ENCODE measurements around the gene TSPAN15.

TSPAN15 gene

GRCh38 chr10:69549959-69550358 is 98.7 kb downstream of the TSPAN15 start:
- Mint-ChIP-seq H3K36me3 (ENCODE audit: low read depth) (no peaks in the 10 kb centered on the region), H3K9me3 (peaks cover 40% of the 10 kb centered on the region), H3K4me3 (no peak overlapping the region), H3K4me1 (ENCODE audit: low read depth) (no peaks in the 10 kb centered on the region), H3K27ac (no peak overlapping the region), H3K27me3 (peaks cover 19% of the 10 kb centered on the region)
- intact Hi-C loops (cut with micrococcal nuclease) = no loop called here

DNA sequence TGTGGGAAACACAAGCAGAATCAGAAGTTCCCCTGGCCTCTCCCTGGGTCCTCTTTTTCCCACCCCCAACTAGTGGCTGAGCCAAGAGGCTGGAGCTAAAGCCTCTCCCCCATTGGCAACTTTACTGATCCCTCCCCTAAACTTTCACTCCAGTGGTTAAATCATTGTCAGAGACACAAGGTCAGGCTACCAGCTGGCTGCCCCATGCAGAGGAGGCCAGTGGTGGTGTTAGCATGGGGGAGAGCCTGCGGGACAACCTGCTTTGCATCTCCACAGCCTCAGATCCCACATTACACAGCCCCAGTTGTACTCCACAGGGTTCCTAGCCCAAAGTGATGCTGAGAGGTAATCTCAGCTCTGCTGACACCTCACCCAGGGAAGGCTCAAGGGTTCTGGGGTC is 101.0 kb downstream of the TSPAN15 start:
- intact Hi-C loops (cut with micrococcal nuclease) = no loop called here
- H3K27ac Mint-ChIP-seq = no peak overlapping the region
- H3K36me3 Mint-ChIP-seq (ENCODE audit: low read depth) = no peaks in the 10 kb centered on the region
- H3K27me3 Mint-ChIP-seq = peaks cover 19% of the 10 kb centered on the region
- no peaks in the 10 kb centered on the region for H3K4me1 Mint-ChIP-seq (ENCODE audit: low read depth)
- no peak overlapping the region for H3K4me3 Mint-ChIP-seq
- H3K9me3 Mint-ChIP-seq = peaks cover 40% of the 10 kb centered on the region

DNA sequence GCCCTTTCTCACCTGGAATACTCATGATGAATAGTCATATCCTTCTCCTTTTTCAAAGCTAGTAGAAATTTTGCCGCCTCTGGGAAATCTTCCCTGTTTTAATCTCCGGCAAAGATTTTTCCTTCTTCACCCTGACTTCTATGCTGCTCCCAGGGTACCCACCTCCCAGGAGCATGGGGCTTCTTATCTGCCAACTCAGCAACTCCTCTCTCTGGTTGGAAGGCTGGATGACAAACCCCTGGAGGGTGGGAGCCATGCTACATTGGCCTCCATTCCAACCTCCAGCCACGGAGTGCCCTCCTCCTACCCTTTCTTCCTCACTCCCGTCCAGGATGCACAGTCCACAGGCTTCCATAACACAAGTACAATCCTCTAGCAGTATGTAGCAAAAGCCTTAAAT is 102.1 kb downstream of the TSPAN15 start:
- Mint-ChIP-seq H3K36me3 (ENCODE audit: low read depth) (no peaks in the 10 kb centered on the region), H3K27me3 (peaks cover 22% of the 10 kb centered on the region), H3K4me3 (no peak overlapping the region), H3K27ac (no peak overlapping the region), H3K9me3 (peaks cover 31% of the 10 kb centered on the region), H3K4me1 (ENCODE audit: low read depth) (no peaks in the 10 kb centered on the region)
- intact Hi-C loops (cut with micrococcal nuclease) = no loop called here

- Mint-ChIP-seq H3K36me3 (ENCODE audit: low read depth) (no peaks in the 10 kb centered on the region), H3K4me1 (ENCODE audit: low read depth) (no peaks in the 10 kb centered on the region), H3K9me3 (peaks cover 20% of the 10 kb centered on the region), H3K27ac (no peak overlapping the region), H3K4me3 (no peak overlapping the region), H3K27me3 (peaks cover 18% of the 10 kb centered on the region)
- intact Hi-C loops (cut with micrococcal nuclease) = no loop called here
Measured at GRCh38 chr10:69554611-69555010, 103.3 kb downstream of the TSPAN15 start.
